Progenitor cell of endocrine pancreas (in vitro differentiated cells): ENCODE results near the gene TDP1. TPM values are rescaled to one million over a fixed set of nuclear protein-coding genes. Genes with fewer than 3 reads are reported as not detected.

Source experiments
- DNase-seq: peaks from one replicate; pipeline ENCODE4 v3.0.0; 2021; ENCODE audit warnings: low spot score; ENCODE audit not compliant: unreplicated experiment
- H3K27ac Mint-ChIP-seq: 2 replicates; pipeline ENCODE4 v1.8.0; 2021; ENCODE audit warnings: mild to moderate bottlenecking, moderate library complexity, mixed read lengths
- H3K27me3 Mint-ChIP-seq: 2 replicates; pipeline ENCODE4 v1.8.0; 2021; ENCODE audit warnings: mixed read lengths
- H3K36me3 Mint-ChIP-seq: 2 replicates; pipeline ENCODE4 v1.8.0; 2022; ENCODE audit warnings: mixed read lengths; ENCODE audit not compliant: insufficient read depth
- H3K4me1 Mint-ChIP-seq: 2 replicates; pipeline ENCODE4 v1.8.0; 2021; ENCODE audit warnings: low read depth, mixed read lengths
- H3K4me3 Mint-ChIP-seq: 2 replicates; pipeline ENCODE4 v1.8.0; 2021; ENCODE audit warnings: low read depth, mild to moderate bottlenecking, moderate library complexity, mixed read lengths
- H3K9me3 Mint-ChIP-seq: 2 replicates; pipeline ENCODE4 v1.8.0; 2021; ENCODE audit warnings: low read depth, mixed read lengths
- CTCF ChIP-seq: fragments of 200-600 bp; sonication (generic); IDR thresholded peaks from one replicate; pipeline ENCODE4 v1.5.0; 2021; ENCODE audit warnings: antibody characterized with exemption, mild to moderate bottlenecking; ENCODE audit not compliant: unreplicated experiment
- total RNA-seq: library from RNA; stranded (reverse); gene quantifications from 2 replicates; pipeline ENCODE4 v1.2.1, GENCODE V29; 2021

TDP1 gene
- total RNA-seq, 1 donor from 2014 or later: 45.9 TPM

GRCh38 chr14:89910691-89911009 is 45.1 kb upstream of the TDP1 start:
- TF ChIP-seq CTCF: no peak
- Mint-ChIP-seq H3K27me3 (peaks cover 5% of the 10 kb centered on the region), H3K4me3 (no peak overlapping the region), H3K36me3 (peaks cover 3% of the 10 kb centered on the region), H3K4me1 (peaks cover 13% of the 10 kb centered on the region), H3K27ac (no peak overlapping the region), H3K9me3 (no peaks in the 10 kb centered on the region)
- DNase-seq: no peak

GRCh38 chr14:89911010-89911919 is 44.5 kb upstream of the TDP1 start:
- no peak for TF ChIP-seq CTCF
- Mint-ChIP-seq H3K9me3 (no peaks in the 10 kb centered on the region), H3K27ac (no peak overlapping the region), H3K4me1 (peaks cover 13% of the 10 kb centered on the region), H3K4me3 (no peak overlapping the region), H3K27me3 (peaks cover 5% of the 10 kb centered on the region), H3K36me3 (peaks cover 3% of the 10 kb centered on the region)
- no peak for DNase-seq

GRCh38 chr14:89912221-89912620 is 43.5 kb upstream of the TDP1 start:
- Mint-ChIP-seq H3K27me3 (peaks cover 5% of the 10 kb centered on the region), H3K4me3 (no peak overlapping the region), H3K27ac (no peak overlapping the region), H3K9me3 (no peaks in the 10 kb centered on the region), H3K4me1 (peaks cover 13% of the 10 kb centered on the region), H3K36me3 (peaks cover 3% of the 10 kb centered on the region)
- TF ChIP-seq CTCF: no peak
- no peak for DNase-seq

GRCh38 chr14:89912667-89913211 is 43.0 kb upstream of the TDP1 start:
- peaks cover 5% of the 10 kb centered on the region for H3K27me3 Mint-ChIP-seq
- DNase-seq: no peak
- H3K4me3 Mint-ChIP-seq: no peak overlapping the region

More at GRCh38 chr14:89912667-89913211, 43.0 kb upstream of the TDP1 start:
- H3K4me1 Mint-ChIP-seq: peaks cover 13% of the 10 kb centered on the region
- H3K27ac Mint-ChIP-seq: no peak overlapping the region
- TF ChIP-seq CTCF: no peak
- H3K9me3 Mint-ChIP-seq: no peaks in the 10 kb centered on the region
- peaks cover 3% of the 10 kb centered on the region for H3K36me3 Mint-ChIP-seq
